Heart right ventricle (tissue), 16 donors: ENCODE measurements around the gene DCAF16. TPM values are rescaled to one million over a fixed set of nuclear protein-coding genes. Genes with fewer than 3 reads are reported as not detected.

Experiments
- ATAC-seq, 8 donors: fragments of 200-7000 bp; cut with Tn5 transposase; one replicate each; pipeline ENCODE4 v1.9.1; 2020; ENCODE audit warnings: mild to moderate bottlenecking in 8 of 8, moderate library complexity in 8 of 8, moderate number of reproducible peaks in 1 of 8
- DNase-seq, 2 donors: peaks; one replicate each; pipeline ENCODE4 v3.0.0-alpha.2; 2020
- H3K27ac ChIP-seq, 10 donors: fragments of 200-600 bp; sonication (generic) in 2 of 10; one replicate each; pipeline versions ENCODE4 v1.5.0 to v1.8.0; 2020 to 2022; ENCODE audit warnings: mild to moderate bottlenecking in 3 of 10
- H3K27me3 ChIP-seq, 7 donors: fragments of 200-600 bp; one replicate each; pipeline ENCODE4 v1.8.0; 2021 to 2022; ENCODE audit warnings: mild to moderate bottlenecking in 2 of 7
- H3K36me3 ChIP-seq, 9 donors: fragments of 200-600 bp; sonication (generic) in 1 of 9; one replicate each; pipeline versions ENCODE4 v1.5.0 to v1.8.0; 2020 to 2022; ENCODE audit warnings: mild to moderate bottlenecking in 2 of 9
- H3K4me1 ChIP-seq, 9 donors: fragments of 200-600 bp; sonication (generic) in 1 of 9; one replicate each; pipeline versions ENCODE4 v1.5.0 to v1.8.0; 2020 to 2022; ENCODE audit warnings: mild to moderate bottlenecking in 4 of 9
- H3K4me3 ChIP-seq, 10 donors: fragments of 200-600 bp; sonication (generic) in 2 of 10; one replicate each; pipeline versions ENCODE4 v1.5.0 to v1.8.0; 2020 to 2022; ENCODE audit warnings: mild to moderate bottlenecking in 7 of 10, moderate library complexity in 2 of 10
- H3K9me3 ChIP-seq, 11 donors: fragments of 200-600 bp in 10 of 11; sonication (generic) in 2 of 11; one replicate each; pipeline versions ENCODE4 v1.5.0 to v1.8.0; 2013 to 2022; ENCODE audit warnings: mild to moderate bottlenecking in 2 of 11, control low read depth in 1 of 11, moderate library complexity in 1 of 11
- CTCF ChIP-seq, 9 donors: fragments of 200-600 bp; sonication (generic) in 2 of 9; IDR thresholded peaks; one replicate each; pipeline versions ENCODE4 v1.5.0 to v1.8.0; 2021 to 2022; ENCODE audit warnings: antibody characterized with exemption in 9 of 9, mild to moderate bottlenecking in 5 of 9, moderate library complexity in 1 of 9
- WGBS, 2 donors: extraction: QIAGEN DNeasy Blood & Tissue Kit; methylation state at CpG; one replicate each; pipeline ENCODE4 v1.1.7; 2013; ENCODE audit warnings: inconsistent platforms in 1 of 2; 5-methylcytosine and 5-hydroxymethylcytosine counted together
- intact Hi-C, 10 donors: fragments of 100-400 bp; cut with DNase I; formaldehyde crosslinking; loops; one replicate each; pipeline versions ENCODE4 v1.11.1 to v1.14.2; 2022
- polyA plus RNA-seq, 2 donors: library from polyadenylated mRNA; stranded (reverse); fragments of 200-250 nt; gene quantifications; one replicate each; pipeline ENCODE4 v1.2.3, GENCODE V29; 2013
- total RNA-seq, 10 donors: library from RNA; stranded (reverse); fragmentation: NEBNext Ultra II Directional in 3 of 10; extraction: Animal tissue kit (Norgen Biotek cat#: 25700) in 3 of 10; gene quantifications; one replicate each; pipeline versions ENCODE4 v1.2.1 to v1.2.4, GENCODE V29; 2021 to 2023
- donor health status: Arrhythmogenic right ventricular cardiomyopathy.
- donor health status: ischemic (EF 13 %, LVEDD 7.1; RV severe dilation, severe dysfunction).
- donor health status: healthy with polysubstance abuse.
- donor health status: DM: no; HTN: yes; CAD: no.
- donor health status: DM: no; HTN: no; CAD: no.
- donor health status: ischemic (EF 25% LVEDD 6.9; RV normal size, moderate dysfunction).
- donor health status: ischemic (EF 25% LVEDD 5.7; RV mildly dilated, moderate dysfunction).
- donor health status: healthy.
- donor health status: DM: yes; HTN: yes; CAD: no.
- donor health status: Ischemic cardiomyopathy.
- donor health status: ischemic (EF 35%, LVEDD 5.7; RV mildly dilated, moderate dysfunction).
- donor health status: nonischemic (EF 11% LVEDD 7.7; RV severe dilation, severe dysfunction).
- donor health status: DM: yes; HTN: yes; CAD: no.
- donor health status: PGD.
- donor health status: ischemic (EF 29% LVEDD 5.4; RV normal size, mild dysfunction).
- donor health status: nonischemic (EF 23%, LVEDD 6.1; RV moderate dilation, normal function).

Gene DCAF16
- total and polyA plus RNA-seq, 12 donors = 5.6 to 22.0 (median 19.1) TPM

DNA sequence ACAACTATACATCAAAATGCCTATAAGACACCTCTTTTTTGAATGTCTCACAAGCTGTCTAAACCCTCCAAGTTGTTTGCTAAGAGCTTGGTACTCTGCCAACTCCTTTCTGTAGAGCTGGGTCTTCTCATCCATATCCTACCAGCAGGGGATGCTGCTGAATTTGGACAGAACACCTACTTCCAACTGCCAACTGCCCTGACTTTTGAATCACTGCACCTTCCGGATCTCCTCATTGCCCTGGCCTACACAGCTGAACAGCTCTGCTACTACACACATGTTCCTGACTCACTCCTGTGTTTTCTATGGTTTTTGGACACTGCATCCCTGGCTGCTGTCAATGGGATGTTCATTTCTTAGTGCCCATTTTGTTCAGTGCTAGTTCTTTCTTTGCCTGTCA lies 47.8 kb downstream of the DCAF16 start:
- Histone ChIP-seq H3K9me3 (peaks cover 0 to 15% (median 0%) of the 10 kb centered on the region in 11 donors), H3K27ac (no peak overlapping the region), H3K4me1 (no peaks in the 10 kb centered on the region), H3K4me3 (no peak overlapping the region), H3K36me3 (no peaks in the 10 kb centered on the region), H3K27me3 (no peaks in the 10 kb centered on the region)
- no peak for DNase-seq
- 76 to 89% methylated on average over 1 of the region's 1 CpG for WGBS, 2 donors
- no peak for TF ChIP-seq CTCF (IDR thresholded peaks at IDR 0.05)
- intact Hi-C loops = no loop called here
- ATAC-seq = no peak

- no peak for ATAC-seq
- H3K36me3 ChIP-seq = no peaks in the 10 kb centered on the region
- H3K9me3 ChIP-seq = peaks cover 0 to 8% (median 0%) of the 10 kb centered on the region in 11 donors
- 43 to 56% methylated on average over 1 of the region's 1 CpG for WGBS, 2 donors
- no peak for DNase-seq
- H3K27me3 ChIP-seq = no peaks in the 10 kb centered on the region
- H3K4me3 ChIP-seq = no peak overlapping the region
- TF ChIP-seq CTCF (IDR thresholded peaks at IDR 0.05) = no peak
- no peak overlapping the region for H3K27ac ChIP-seq
- intact Hi-C loops = no loop called here
- H3K4me1 ChIP-seq = no peaks in the 10 kb centered on the region
Measured at GRCh38 chr4:17761062-17761461, 49.5 kb downstream of the DCAF16 start.

DNA sequence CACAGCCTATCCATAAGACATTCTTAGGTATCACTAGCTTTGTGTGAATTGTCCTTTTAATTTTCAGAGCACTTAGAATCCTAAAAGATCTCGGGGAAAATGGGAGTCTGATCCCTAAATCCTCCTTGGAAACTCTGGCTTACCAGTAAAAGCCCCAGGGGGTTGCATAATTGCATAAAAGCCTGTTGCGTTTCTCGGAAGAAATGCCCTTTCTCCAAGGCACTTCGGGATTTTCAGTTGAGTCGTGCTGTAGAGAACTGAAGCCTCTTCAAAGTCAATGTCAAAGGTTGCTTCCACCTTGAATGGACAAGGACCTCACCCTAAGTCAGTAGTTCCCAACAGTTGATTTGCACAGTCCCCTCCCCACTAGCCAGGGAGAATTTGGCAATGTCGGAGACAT lies 49.9 kb downstream of the DCAF16 start:
- Histone ChIP-seq H3K4me1 (no peaks in the 10 kb centered on the region), H3K27me3 (no peaks in the 10 kb centered on the region), H3K9me3 (peaks cover 0 to 8% (median 0%) of the 10 kb centered on the region in 11 donors), H3K4me3 (no peak overlapping the region), H3K36me3 (no peaks in the 10 kb centered on the region), H3K27ac (no peak overlapping the region)
- WGBS, 2 donors = 66 to 67% methylated on average over 6 of the region's 6 CpGs
- DNase-seq (no peak), ATAC-seq (no peak)
- TF ChIP-seq CTCF (IDR thresholded peaks at IDR 0.05) = no peak
- intact Hi-C loops = no loop called here

DNA sequence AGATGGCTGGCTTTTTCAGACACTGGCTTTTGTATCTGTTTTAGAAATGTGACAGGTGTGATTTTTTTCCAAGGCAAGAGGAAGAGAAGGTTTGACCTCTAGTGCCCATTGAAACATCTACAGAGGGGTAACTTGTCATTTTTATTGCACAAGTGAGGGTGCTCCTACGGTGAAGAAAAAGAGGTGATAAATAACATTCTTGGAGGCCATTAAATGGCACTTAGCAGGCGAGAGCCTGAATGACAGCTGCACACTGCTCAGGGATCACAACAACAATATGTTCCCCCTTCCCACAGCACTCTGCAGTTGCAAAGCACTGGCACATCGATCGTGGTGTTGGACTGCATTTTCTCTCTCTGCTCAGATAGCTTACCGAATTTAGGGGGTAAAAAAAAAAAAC lies 52.1 kb downstream of the DCAF16 start:
- H3K36me3 ChIP-seq = no peaks in the 10 kb centered on the region
- peaks cover 0 to under 1% (median 0%) of the 10 kb centered on the region in 11 donors for H3K9me3 ChIP-seq
- 58 to 63% methylated on average over 5 of the region's 5 CpGs for WGBS, 2 donors
- no peak for TF ChIP-seq CTCF (IDR thresholded peaks at IDR 0.05)
- ATAC-seq (no peak), DNase-seq (no peak)
- H3K27me3 ChIP-seq = no peaks in the 10 kb centered on the region
- intact Hi-C loops = no loop called here
- H3K4me1 ChIP-seq = no peaks in the 10 kb centered on the region
- no peak overlapping the region for H3K4me3 ChIP-seq
- no peak overlapping the region for H3K27ac ChIP-seq
